ENCODE data around the gene RPL13A.

The RPL13A gene

GRCh38 chr19:49502866-49503581 is 15.6 kb downstream of the RPL13A start:
- in situ Hi-C loops (cut with HindIII; ENCODE audit: low sequenced_read_pairs), result no loop called here

GRCh38 chr19:49503582-49503962 is 16.2 kb downstream of the RPL13A start:
- in situ Hi-C loops (cut with HindIII; ENCODE audit: low sequenced_read_pairs), result no loop called here

GRCh38 chr19:49506575-49507105 is 19.2 kb downstream of the RPL13A start:
- in situ Hi-C loops (cut with HindIII; ENCODE audit: low sequenced_read_pairs), result no loop called here

- in situ Hi-C loops (cut with HindIII; ENCODE audit: low sequenced_read_pairs), result no loop called here
Observed at GRCh38 chr19:49507803-49508494, 20.5 kb downstream of the RPL13A start.

- in situ Hi-C loops (cut with HindIII; ENCODE audit: low sequenced_read_pairs), result loop anchor here (5.0 to 10.0 kb wide), 2 partner anchors 49 to 162 kb away; partner anchors contain the start of gene PRMT1
Observed at GRCh38 chr19:49512970-49513745, 25.8 kb downstream of the RPL13A start.

- in situ Hi-C loops (cut with HindIII; ENCODE audit: low sequenced_read_pairs), result loop anchor here (5.0 to 10.0 kb wide), 2 partner anchors 49 to 161 kb away; partner anchors contain the start of gene PRMT1
Observed at GRCh38 chr19:49513746-49514118, 26.3 kb downstream of the RPL13A start.

GRCh38 chr19:49514151-49514550 is 26.7 kb downstream of the RPL13A start:
- in situ Hi-C loops (cut with HindIII; ENCODE audit: low sequenced_read_pairs), result loop anchor here (5.0 to 10.0 kb wide), 2 partner anchors 48 to 161 kb away; partner anchors contain the start of gene PRMT1

- in situ Hi-C loops (cut with HindIII; ENCODE audit: low sequenced_read_pairs), result loop anchor here (10.0 kb wide), 1 partner anchor 159 kb away; the partner anchor contains the start of gene PRMT1
Observed at GRCh38 chr19:49515767-49516166, 28.4 kb downstream of the RPL13A start.

GRCh38 chr19:49518033-49518432 is 30.6 kb downstream of the RPL13A start:
- in situ Hi-C loops (cut with HindIII; ENCODE audit: low sequenced_read_pairs), result loop anchor here (10.0 kb wide), 1 partner anchor 157 kb away; the partner anchor contains the start of gene PRMT1

- in situ Hi-C loops (cut with HindIII; ENCODE audit: low sequenced_read_pairs), result no loop called here
Observed at GRCh38 chr19:49520705-49521319, 33.4 kb downstream of the RPL13A start.

GRCh38 chr19:49524812-49525455 is 37.5 kb downstream of the RPL13A start:
- in situ Hi-C loops (cut with HindIII; ENCODE audit: low sequenced_read_pairs), result no loop called here

- in situ Hi-C loops (cut with HindIII; ENCODE audit: low sequenced_read_pairs), result no loop called here
Observed at GRCh38 chr19:49528211-49528771, 40.9 kb downstream of the RPL13A start.

- in situ Hi-C loops (cut with HindIII; ENCODE audit: low sequenced_read_pairs), result no loop called here
Observed at GRCh38 chr19:49530708-49531107, 43.3 kb downstream of the RPL13A start.

- in situ Hi-C loops (cut with HindIII; ENCODE audit: low sequenced_read_pairs), result no loop called here
Observed at GRCh38 chr19:49533551-49534488, 46.4 kb downstream of the RPL13A start.

GRCh38 chr19:49534632-49535385 is 47.4 kb downstream of the RPL13A start:
- in situ Hi-C loops (cut with HindIII; ENCODE audit: low sequenced_read_pairs), result no loop called here

GRCh38 chr19:49536921-49537462 is 49.6 kb downstream of the RPL13A start:
- in situ Hi-C loops (cut with HindIII; ENCODE audit: low sequenced_read_pairs), result no loop called here

- in situ Hi-C loops (cut with HindIII; ENCODE audit: low sequenced_read_pairs), result no loop called here
Observed at GRCh38 chr19:49538643-49539042, 51.2 kb downstream of the RPL13A start.

All from endothelial cell of hepatic sinusoid (primary cell).